Measurements from ENCODE around the gene SLC7A9. TPM values are rescaled to one million over a fixed set of nuclear protein-coding genes. Genes with fewer than 3 reads are reported as not detected.

SLC7A9 gene
- total RNA-seq, 4 donors from 2014 or later = 0.96 TPM; not detected in 3

- TF ChIP-seq, protein P1, sequence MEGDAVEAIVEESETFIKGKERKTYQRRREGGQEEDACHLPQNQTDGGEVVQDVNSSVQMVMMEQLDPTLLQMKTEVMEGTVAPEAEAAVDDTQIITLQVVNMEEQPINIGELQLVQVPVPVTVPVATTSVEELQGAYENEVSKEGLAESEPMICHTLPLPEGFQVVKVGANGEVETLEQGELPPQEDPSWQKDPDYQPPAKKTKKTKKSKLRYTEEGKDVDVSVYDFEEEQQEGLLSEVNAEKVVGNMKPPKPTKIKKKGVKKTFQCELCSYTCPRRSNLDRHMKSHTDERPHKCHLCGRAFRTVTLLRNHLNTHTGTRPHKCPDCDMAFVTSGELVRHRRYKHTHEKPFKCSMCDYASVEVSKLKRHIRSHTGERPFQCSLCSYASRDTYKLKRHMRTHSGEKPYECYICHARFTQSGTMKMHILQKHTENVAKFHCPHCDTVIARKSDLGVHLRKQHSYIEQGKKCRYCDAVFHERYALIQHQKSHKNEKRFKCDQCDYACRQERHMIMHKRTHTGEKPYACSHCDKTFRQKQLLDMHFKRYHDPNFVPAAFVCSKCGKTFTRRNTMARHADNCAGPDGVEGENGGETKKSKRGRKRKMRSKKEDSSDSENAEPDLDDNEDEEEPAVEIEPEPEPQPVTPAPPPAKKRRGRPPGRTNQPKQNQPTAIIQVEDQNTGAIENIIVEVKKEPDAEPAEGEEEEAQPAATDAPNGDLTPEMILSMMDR (IDR thresholded peaks at IDR 0.05) = no peak
- TF ChIP-seq EP300 (IDR thresholded peaks at IDR 0.05) (no peak), POLR2AphosphoS5 (IDR thresholded peaks at IDR 0.05) (no peak), POLR2A (IDR thresholded peaks at IDR 0.05) (no peak)
- Histone ChIP-seq H3K27ac (no peak overlapping the region), H3K27me3 (no peaks in the 10 kb centered on the region), H3K9me3 (no peaks in the 10 kb centered on the region), H3K4me1 (no peaks in the 10 kb centered on the region), H3K36me3 (peaks cover 0 to 85% of the 10 kb centered on the region in 2 donors), H3K4me3 (no peak overlapping the region)
- no peak for ATAC-seq
- WGBS, 2 donors (ENCODE audit: low coverage in 1 of 2) = 65 to 79% methylated on average over 2 to 6 of the region's 12 CpGs
Measured at GRCh38 chr19:32881766-32882165, 12.2 kb upstream of the SLC7A9 start.

GRCh38 chr19:32880622-32881021 is 11.1 kb upstream of the SLC7A9 start:
- Histone ChIP-seq H3K4me3 (no peak overlapping the region), H3K27me3 (no peaks in the 10 kb centered on the region), H3K36me3 (peaks cover 0 to 82% of the 10 kb centered on the region in 2 donors), H3K9me3 (no peaks in the 10 kb centered on the region), H3K27ac (no peak overlapping the region), H3K4me1 (no peaks in the 10 kb centered on the region)
- TF ChIP-seq POLR2A (IDR thresholded peaks at IDR 0.05) (no peak), EP300 (IDR thresholded peaks at IDR 0.05) (no peak), POLR2AphosphoS5 (IDR thresholded peaks at IDR 0.05) (no peak)
- TF ChIP-seq, protein P1 (IDR thresholded peaks at IDR 0.05) = no peak
- 80 to 100% methylated on average over 1 to 2 of the region's 2 CpGs for WGBS, 2 donors (ENCODE audit: low coverage in 1 of 2)
- ATAC-seq = no peak

- no peak overlapping the region for H3K27ac ChIP-seq
- no peaks in the 10 kb centered on the region for H3K27me3 ChIP-seq
- peaks cover 0 to 80% of the 10 kb centered on the region in 2 donors for H3K36me3 ChIP-seq
- 100% methylated on average over 1 of the region's 8 CpGs; no CpG with 5 or more reads in 1 of the 2 donors for WGBS, 2 donors (ENCODE audit: low coverage in 1 of 2)
- no peak for TF ChIP-seq POLR2AphosphoS5 (IDR thresholded peaks at IDR 0.05)
- TF ChIP-seq, protein P1 (IDR thresholded peaks at IDR 0.05) = no peak
- H3K4me1 ChIP-seq = no peaks in the 10 kb centered on the region
- no peak for ATAC-seq
- H3K4me3 ChIP-seq = no peak overlapping the region
- H3K9me3 ChIP-seq = no peaks in the 10 kb centered on the region
Measured at GRCh38 chr19:32879741-32880140, 10.2 kb upstream of the SLC7A9 start.

- Histone ChIP-seq H3K27ac (no peak overlapping the region), H3K4me3 (no peak overlapping the region), H3K9me3 (no peaks in the 10 kb centered on the region), H3K4me1 (no peaks in the 10 kb centered on the region), H3K27me3 (no peaks in the 10 kb centered on the region), H3K36me3 (peaks cover 0 to 73% of the 10 kb centered on the region in 2 donors)
- ATAC-seq = no peak
- TF ChIP-seq POLR2AphosphoS5 (IDR thresholded peaks at IDR 0.05) (no peak), EP300 (IDR thresholded peaks at IDR 0.05) (no peak), POLR2A (IDR thresholded peaks at IDR 0.05) (no peak)
- TF ChIP-seq, protein P1 (IDR thresholded peaks at IDR 0.05) = no peak
- 90 to 96% methylated on average over 4 to 11 of the region's 12 CpGs for WGBS, 2 donors (ENCODE audit: low coverage in 1 of 2)
Measured at GRCh38 chr19:32878988-32879387, 9.4 kb upstream of the SLC7A9 start.

GRCh38 chr19:32877977-32878745 is 8.6 kb upstream of the SLC7A9 start:
- H3K4me3 ChIP-seq = no peak overlapping the region
- no peaks in the 10 kb centered on the region for H3K4me1 ChIP-seq
- 83 to 100% methylated on average over 2 to 10 of the region's 14 CpGs for WGBS, 2 donors (ENCODE audit: low coverage in 1 of 2)
- peaks cover 0 to 65% of the 10 kb centered on the region in 2 donors for H3K36me3 ChIP-seq
- TF ChIP-seq EP300 (IDR thresholded peaks at IDR 0.05) (no peak), POLR2A (IDR thresholded peaks at IDR 0.05) (no peak), POLR2AphosphoS5 (IDR thresholded peaks at IDR 0.05) (no peak)
- TF ChIP-seq, protein P1 (IDR thresholded peaks at IDR 0.05) = no peak
- H3K27ac ChIP-seq = no peak overlapping the region
- no peak for ATAC-seq
- no peaks in the 10 kb centered on the region for H3K27me3 ChIP-seq
- no peaks in the 10 kb centered on the region for H3K9me3 ChIP-seq

All from gastroesophageal sphincter (tissue), 4 donors.